CD4-positive, alpha-beta T cell treated with Interleukin-2 at 100 ng/mL for 4 hours (primary cell): Measurements from ENCODE around the gene MOK.

Experiments
- DNase-seq: peaks from one replicate; pipeline ENCODE4 v3.0.0-alpha.2; 2020; ENCODE audit warnings: low spot score

Gene MOK

GRCh38 chr14:102223682-102224081 lies 81.3 kb downstream of the MOK start:
- DNase-seq = no peak

- no peak for DNase-seq
Observed at GRCh38 chr14:102222751-102223150, 82.2 kb downstream of the MOK start.

- no peak for DNase-seq
Observed at GRCh38 chr14:102222009-102222575, 82.9 kb downstream of the MOK start.

GRCh38 chr14:102221026-102221425 lies 83.9 kb downstream of the MOK start:
- DNase-seq = no peak

GRCh38 chr14:102220031-102220430 lies 84.9 kb downstream of the MOK start:
- DNase-seq = no peak

- DNase-seq = no peak
Observed at GRCh38 chr14:102219316-102219715, 85.6 kb downstream of the MOK start.

- no peak for DNase-seq
Observed at GRCh38 chr14:102218688-102219087, 86.3 kb downstream of the MOK start.

GRCh38 chr14:102217987-102218421 lies 87.0 kb downstream of the MOK start:
- no peak for DNase-seq

- DNase-seq = no peak
Observed at GRCh38 chr14:102217399-102217798, 87.6 kb downstream of the MOK start.

GRCh38 chr14:102215576-102216250 lies 89.3 kb downstream of the MOK start:
- no peak for DNase-seq

GRCh38 chr14:102215071-102215470 lies 89.9 kb downstream of the MOK start:
- no peak for DNase-seq

- DNase-seq = no peak
Observed at GRCh38 chr14:102213984-102214658, 90.8 kb downstream of the MOK start.

- DNase-seq = no peak
Observed at GRCh38 chr14:102213470-102213869, 91.5 kb downstream of the MOK start.

GRCh38 chr14:102212845-102213244 lies 92.1 kb downstream of the MOK start:
- no peak for DNase-seq

- no peak for DNase-seq
Observed at GRCh38 chr14:102212356-102212755, 92.6 kb downstream of the MOK start.

GRCh38 chr14:102211240-102211639 lies 93.7 kb downstream of the MOK start:
- DNase-seq = no peak

GRCh38 chr14:102210421-102211042 lies 94.4 kb downstream of the MOK start:
- DNase-seq = no peak

GRCh38 chr14:102209224-102209966 lies 95.6 kb downstream of the MOK start:
- no peak for DNase-seq

- no peak for DNase-seq
Observed at GRCh38 chr14:102208741-102209140, 96.2 kb downstream of the MOK start.

- no peak for DNase-seq
Observed at GRCh38 chr14:102207831-102208365, 97.1 kb downstream of the MOK start.

GRCh38 chr14:102206918-102207317 lies 98.0 kb downstream of the MOK start:
- DNase-seq = no peak

- no peak for DNase-seq
Observed at GRCh38 chr14:102205560-102205959, 99.4 kb downstream of the MOK start.
